Measurements from ENCODE around the gene KRTAP5-5.

The KRTAP5-5 gene

DNA sequence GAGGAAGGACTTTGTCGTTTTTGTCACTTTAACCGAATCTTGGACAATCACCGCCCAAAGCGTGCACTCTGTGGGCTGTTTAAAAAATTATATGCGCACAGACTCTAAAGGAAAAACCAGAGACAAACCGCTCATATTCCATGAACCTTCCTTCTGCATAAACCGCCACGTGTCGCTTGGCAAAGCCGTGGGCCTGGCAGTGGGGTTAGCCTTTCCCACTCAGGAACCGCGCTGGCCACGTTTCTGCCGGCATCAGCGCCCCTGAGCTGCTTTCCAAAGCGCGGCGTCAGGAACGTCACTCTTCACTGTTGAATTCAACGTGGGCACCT is 22.8 kb downstream of the KRTAP5-5 start:
- Histone ChIP-seq H2AFZ (ENCODE audit: insufficient read depth, low read length, poor library complexity) (no peak overlapping the region), H4K8ac (ENCODE audit: low read depth, low read length) (no peak overlapping the region), H3K4me3 (ENCODE audit: low read depth, low read length) (no peak overlapping the region), H3K9me3 (ENCODE audit: insufficient read depth, low read depth, low read length) (peaks cover 1% of the 10 kb centered on the region), H3K23ac (ENCODE audit: low read length) (no peak overlapping the region), H3K36me3 (ENCODE audit: control insufficient read depth in 1 of 2, insufficient read depth in 2 of 2, low read length in 2 of 2) (no peaks in the 10 kb centered on the region), H3K4me2 (ENCODE audit: low read length) (no peak overlapping the region), H3K14ac (ENCODE audit: low read length) (no peak overlapping the region), H2BK120ac (ENCODE audit: insufficient read depth, low read length, poor library complexity) (no peak overlapping the region), H3K79me2 (ENCODE audit: control insufficient read depth, insufficient read depth, low read length, poor library complexity) (no peaks in the 10 kb centered on the region), H4K91ac (ENCODE audit: low read depth, low read length) (no peak overlapping the region), H2BK12ac (ENCODE audit: low read length) (no peak overlapping the region), H3K79me1 (ENCODE audit: low read length) (no peaks in the 10 kb centered on the region), H4K12ac (ENCODE audit: low read depth, low read length) (no peak overlapping the region), H3K18ac (ENCODE audit: low read length) (no peak overlapping the region), H3K4me1 (ENCODE audit: control insufficient read depth in 1 of 2, insufficient read depth in 2 of 2, low read length in 2 of 2) (no peaks in the 10 kb centered on the region), H2BK5ac (ENCODE audit: low read depth, low read length, poor library complexity) (no peak overlapping the region), H3K27ac (ENCODE audit: low read depth, low read length) (no peak overlapping the region), H2AK5ac (ENCODE audit: low read length) (no peak overlapping the region), H3K27me3 (ENCODE audit: insufficient read depth, low read length) (no peaks in the 10 kb centered on the region), H3K9ac (ENCODE audit: low read length) (no peak overlapping the region), H3K4ac (ENCODE audit: low read depth, low read length) (no peak overlapping the region)
- no peak for DNase-seq
- no CpG with 5 or more reads among the region's 20 CpGs for WGBS (ENCODE audit: extremely low coverage, insufficient coverage, insufficient read length)

DNA sequence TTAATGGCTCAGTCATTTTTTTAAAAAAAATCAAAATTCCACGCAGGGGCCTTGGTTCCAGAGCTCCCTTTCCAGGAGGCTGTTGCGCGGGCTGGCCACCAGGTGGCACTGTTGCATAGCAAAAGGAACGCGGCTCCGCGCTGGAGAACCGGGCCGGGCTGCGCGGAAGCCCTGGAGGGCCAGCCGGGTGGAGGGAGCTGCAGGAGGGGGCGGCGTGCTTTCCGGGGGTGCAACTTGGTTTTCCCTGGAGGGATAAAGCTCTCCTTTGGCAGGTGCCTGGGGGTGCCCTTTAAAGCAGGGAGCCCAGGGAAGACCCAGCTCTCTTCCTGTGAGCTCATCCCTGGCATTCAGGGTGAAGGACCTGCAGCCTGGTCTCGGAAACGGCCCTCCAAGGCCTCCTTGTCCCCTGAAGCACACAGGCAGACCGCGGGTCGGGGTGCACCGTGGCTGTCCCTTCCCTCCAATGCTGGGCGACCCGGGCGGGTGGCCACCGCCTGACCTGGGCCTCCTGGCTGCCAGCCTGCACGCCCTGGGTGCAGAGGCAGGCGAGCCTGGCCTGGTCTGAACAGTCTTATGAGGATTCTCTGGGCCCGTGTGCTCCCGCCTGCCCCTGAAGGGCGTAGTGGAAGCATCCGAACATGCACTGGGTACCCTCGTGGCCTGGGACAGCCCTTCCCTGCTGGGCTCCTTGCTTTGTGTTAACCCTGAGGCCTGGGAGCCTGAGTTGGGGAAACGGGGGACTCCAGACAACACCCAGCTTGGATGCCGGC is 23.4 kb downstream of the KRTAP5-5 start:
- H3K23ac ChIP-seq (ENCODE audit: low read length), result no peak overlapping the region
- DNase-seq, result peak; percentile 53 to 84
- H3K4me3 ChIP-seq (ENCODE audit: low read depth, low read length), result no peak overlapping the region
- peaks cover 1% of the 10 kb centered on the region for H3K9me3 ChIP-seq (ENCODE audit: insufficient read depth, low read depth, low read length)
- H3K36me3 ChIP-seq (ENCODE audit: control insufficient read depth in 1 of 2, insufficient read depth in 2 of 2, low read length in 2 of 2), result no peaks in the 10 kb centered on the region
- no peak overlapping the region for H2BK120ac ChIP-seq (ENCODE audit: insufficient read depth, low read length, poor library complexity)
- no peak overlapping the region for H3K14ac ChIP-seq (ENCODE audit: low read length)
- no peaks in the 10 kb centered on the region for H3K79me2 ChIP-seq (ENCODE audit: control insufficient read depth, insufficient read depth, low read length, poor library complexity)
- no peak overlapping the region for H3K4me2 ChIP-seq (ENCODE audit: low read length)
- no peak overlapping the region for H2AFZ ChIP-seq (ENCODE audit: insufficient read depth, low read length, poor library complexity)
- no peak overlapping the region for H4K8ac ChIP-seq (ENCODE audit: low read depth, low read length)
- H3K9ac ChIP-seq (ENCODE audit: low read length), result no peak overlapping the region
- H3K27ac ChIP-seq (ENCODE audit: low read depth, low read length), result no peak overlapping the region
- no peak overlapping the region for H4K12ac ChIP-seq (ENCODE audit: low read depth, low read length)
- no peak overlapping the region for H3K4ac ChIP-seq (ENCODE audit: low read depth, low read length)
- H2BK12ac ChIP-seq (ENCODE audit: low read length), result no peak overlapping the region
- no peak overlapping the region for H2AK5ac ChIP-seq (ENCODE audit: low read length)
- H3K27me3 ChIP-seq (ENCODE audit: insufficient read depth, low read length), result no peaks in the 10 kb centered on the region
- H3K18ac ChIP-seq (ENCODE audit: low read length), result no peak overlapping the region
- no peaks in the 10 kb centered on the region for H3K79me1 ChIP-seq (ENCODE audit: low read length)
- no peak overlapping the region for H4K91ac ChIP-seq (ENCODE audit: low read depth, low read length)
- no peaks in the 10 kb centered on the region for H3K4me1 ChIP-seq (ENCODE audit: control insufficient read depth in 1 of 2, insufficient read depth in 2 of 2, low read length in 2 of 2)
- no CpG with 5 or more reads among the region's 34 CpGs for WGBS (ENCODE audit: extremely low coverage, insufficient coverage, insufficient read length)
- H2BK5ac ChIP-seq (ENCODE audit: low read depth, low read length, poor library complexity), result no peak overlapping the region

- H3K23ac ChIP-seq (ENCODE audit: low read length), result no peak overlapping the region
- no peak overlapping the region for H3K27ac ChIP-seq (ENCODE audit: low read depth, low read length)
- H2AFZ ChIP-seq (ENCODE audit: insufficient read depth, low read length, poor library complexity), result no peak overlapping the region
- H3K79me2 ChIP-seq (ENCODE audit: control insufficient read depth, insufficient read depth, low read length, poor library complexity), result no peaks in the 10 kb centered on the region
- no peak overlapping the region for H3K14ac ChIP-seq (ENCODE audit: low read length)
- no peak overlapping the region for H3K4ac ChIP-seq (ENCODE audit: low read depth, low read length)
- no peak overlapping the region for H2BK5ac ChIP-seq (ENCODE audit: low read depth, low read length, poor library complexity)
- no peak overlapping the region for H4K91ac ChIP-seq (ENCODE audit: low read depth, low read length)
- H2AK5ac ChIP-seq (ENCODE audit: low read length), result no peak overlapping the region
- no peaks in the 10 kb centered on the region for H3K4me1 ChIP-seq (ENCODE audit: control insufficient read depth in 1 of 2, insufficient read depth in 2 of 2, low read length in 2 of 2)
- no peaks in the 10 kb centered on the region for H3K79me1 ChIP-seq (ENCODE audit: low read length)
- no peak overlapping the region for H4K12ac ChIP-seq (ENCODE audit: low read depth, low read length)
- H3K4me2 ChIP-seq (ENCODE audit: low read length), result no peak overlapping the region
- no peak overlapping the region for H4K8ac ChIP-seq (ENCODE audit: low read depth, low read length)
- H3K18ac ChIP-seq (ENCODE audit: low read length), result no peak overlapping the region
- H3K9ac ChIP-seq (ENCODE audit: low read length), result no peak overlapping the region
- H2BK12ac ChIP-seq (ENCODE audit: low read length), result no peak overlapping the region
- WGBS (ENCODE audit: extremely low coverage, insufficient coverage, insufficient read length), result 100% methylated on average over 1 of the region's 14 CpGs
- no peaks in the 10 kb centered on the region for H3K36me3 ChIP-seq (ENCODE audit: control insufficient read depth in 1 of 2, insufficient read depth in 2 of 2, low read length in 2 of 2)
- no peaks in the 10 kb centered on the region for H3K27me3 ChIP-seq (ENCODE audit: insufficient read depth, low read length)
- no peak for DNase-seq
- H3K9me3 ChIP-seq (ENCODE audit: insufficient read depth, low read depth, low read length), result peaks cover 1% of the 10 kb centered on the region
- no peak overlapping the region for H3K4me3 ChIP-seq (ENCODE audit: low read depth, low read length)
- H2BK120ac ChIP-seq (ENCODE audit: insufficient read depth, low read length, poor library complexity), result no peak overlapping the region
Measured at GRCh38 chr11:1653541-1654387, 24.2 kb downstream of the KRTAP5-5 start.

- H3K9me3 ChIP-seq (ENCODE audit: insufficient read depth, low read depth, low read length), result peaks cover 1% of the 10 kb centered on the region
- no peak overlapping the region for H2AFZ ChIP-seq (ENCODE audit: insufficient read depth, low read length, poor library complexity)
- no peak overlapping the region for H3K9ac ChIP-seq (ENCODE audit: low read length)
- no peak overlapping the region for H3K23ac ChIP-seq (ENCODE audit: low read length)
- no peak overlapping the region for H2BK120ac ChIP-seq (ENCODE audit: insufficient read depth, low read length, poor library complexity)
- H3K4me1 ChIP-seq (ENCODE audit: control insufficient read depth in 1 of 2, insufficient read depth in 2 of 2, low read length in 2 of 2), result no peaks in the 10 kb centered on the region
- no peak overlapping the region for H3K27ac ChIP-seq (ENCODE audit: low read depth, low read length)
- H3K4me2 ChIP-seq (ENCODE audit: low read length), result no peak overlapping the region
- no peak overlapping the region for H2BK5ac ChIP-seq (ENCODE audit: low read depth, low read length, poor library complexity)
- H4K8ac ChIP-seq (ENCODE audit: low read depth, low read length), result no peak overlapping the region
- no peaks in the 10 kb centered on the region for H3K27me3 ChIP-seq (ENCODE audit: insufficient read depth, low read length)
- H3K79me2 ChIP-seq (ENCODE audit: control insufficient read depth, insufficient read depth, low read length, poor library complexity), result no peaks in the 10 kb centered on the region
- no peaks in the 10 kb centered on the region for H3K79me1 ChIP-seq (ENCODE audit: low read length)
- WGBS (ENCODE audit: extremely low coverage, insufficient coverage, insufficient read length), result no CpG with 5 or more reads among the region's 21 CpGs
- no peak overlapping the region for H3K4me3 ChIP-seq (ENCODE audit: low read depth, low read length)
- no peak overlapping the region for H2AK5ac ChIP-seq (ENCODE audit: low read length)
- H3K18ac ChIP-seq (ENCODE audit: low read length), result no peak overlapping the region
- no peak overlapping the region for H4K91ac ChIP-seq (ENCODE audit: low read depth, low read length)
- no peak overlapping the region for H3K4ac ChIP-seq (ENCODE audit: low read depth, low read length)
- H3K14ac ChIP-seq (ENCODE audit: low read length), result no peak overlapping the region
- H2BK12ac ChIP-seq (ENCODE audit: low read length), result no peak overlapping the region
- DNase-seq, result no peak
- no peaks in the 10 kb centered on the region for H3K36me3 ChIP-seq (ENCODE audit: control insufficient read depth in 1 of 2, insufficient read depth in 2 of 2, low read length in 2 of 2)
- no peak overlapping the region for H4K12ac ChIP-seq (ENCODE audit: low read depth, low read length)
Measured at GRCh38 chr11:1654388-1655167, 25.0 kb downstream of the KRTAP5-5 start.

Measured in trophoblast cell (in vitro differentiated cells and primary cell).